ENCODE results near the gene SRSF1. TPM values are rescaled to one million over a fixed set of nuclear protein-coding genes. Genes with fewer than 3 reads are reported as not detected.

SRSF1 gene
- total and polyA plus RNA-seq, 2 experiments from 2014 or later, result 107 to 175 TPM

- Histone ChIP-seq H3K4me2 (no peak overlapping the region), H3K27ac (no peak overlapping the region), H2AFZ (no peak overlapping the region), H3K79me2 (peaks cover 4% of the 10 kb centered on the region), H3K9me2 (replicated peaks; ENCODE audit: insufficient read depth) (no peaks in the 10 kb centered on the region), H3K27me3 (no peaks in the 10 kb centered on the region), H3K4me1 (ENCODE audit: insufficient read depth) (peaks cover 17% of the 10 kb centered on the region), H3K9me3 (ENCODE audit: low read depth) (no peaks in the 10 kb centered on the region), H3K4me3 (no peak overlapping the region), H3K36me3 (replicated peaks; ENCODE audit: insufficient read depth, low read depth) (no peaks in the 10 kb centered on the region), H4K20me1 (ENCODE audit: insufficient read depth, poor library complexity, severe bottlenecking) (peaks cover 6% of the 10 kb centered on the region)
- WGBS (ENCODE audit: low lambda C conversion rate, missing lambda C conversion rate), result 68% methylated on average over 10 of the region's 10 CpGs
- no peak for DNase-seq (ENCODE audit: low spot score)
- TF ChIP-seq CTCF (IDR thresholded peaks at IDR 0.05; ENCODE audit: poor library complexity), result no peak
- no peak for TF ChIP-seq EZH2 (IDR thresholded peaks at IDR 0.05; ENCODE audit: borderline replicate concordance)
- TF ChIP-seq EZH2phosphoT487 (IDR thresholded peaks at IDR 0.05; ENCODE audit: low read depth, severe bottlenecking, unreplicated experiment), result no peak
Observed at GRCh38 chr17:57971572-57971971, 35.5 kb downstream of the SRSF1 start.

GRCh38 chr17:57970710-57971109 lies 36.3 kb downstream of the SRSF1 start:
- DNase-seq (ENCODE audit: low spot score), result no peak
- peaks cover 15% of the 10 kb centered on the region for H3K4me1 ChIP-seq (ENCODE audit: insufficient read depth)
- no peak overlapping the region for H2AFZ ChIP-seq
- H4K20me1 ChIP-seq (ENCODE audit: insufficient read depth, poor library complexity, severe bottlenecking), result peaks cover 5% of the 10 kb centered on the region
- H3K9me2 ChIP-seq (replicated peaks; ENCODE audit: insufficient read depth), result no peaks in the 10 kb centered on the region
- H3K36me3 ChIP-seq (replicated peaks; ENCODE audit: insufficient read depth, low read depth), result no peaks in the 10 kb centered on the region
- H3K4me2 ChIP-seq, result no peak overlapping the region
- H3K4me3 ChIP-seq, result no peak overlapping the region
- H3K9me3 ChIP-seq (ENCODE audit: low read depth), result no peaks in the 10 kb centered on the region
- no peak overlapping the region for H3K27ac ChIP-seq
- H3K27me3 ChIP-seq, result no peaks in the 10 kb centered on the region
- WGBS (ENCODE audit: low lambda C conversion rate, missing lambda C conversion rate), result 37% methylated on average over 4 of the region's 4 CpGs
- peaks cover 3% of the 10 kb centered on the region for H3K79me2 ChIP-seq
- TF ChIP-seq CTCF (IDR thresholded peaks at IDR 0.05; ENCODE audit: poor library complexity) (no peak), EZH2 (IDR thresholded peaks at IDR 0.05; ENCODE audit: borderline replicate concordance) (no peak), EZH2phosphoT487 (IDR thresholded peaks at IDR 0.05; ENCODE audit: low read depth, severe bottlenecking, unreplicated experiment) (no peak)

- H3K27me3 ChIP-seq, result no peaks in the 10 kb centered on the region
- H3K4me3 ChIP-seq, result no peak overlapping the region
- no peak overlapping the region for H2AFZ ChIP-seq
- no peaks in the 10 kb centered on the region for H3K79me2 ChIP-seq
- H3K4me1 ChIP-seq (ENCODE audit: insufficient read depth), result peaks cover 4% of the 10 kb centered on the region
- TF ChIP-seq EZH2phosphoT487 (IDR thresholded peaks at IDR 0.05; ENCODE audit: low read depth, severe bottlenecking, unreplicated experiment), result no peak
- no peak for TF ChIP-seq EZH2 (IDR thresholded peaks at IDR 0.05; ENCODE audit: borderline replicate concordance)
- TF ChIP-seq CTCF (IDR thresholded peaks at IDR 0.05; ENCODE audit: poor library complexity), result no peak
- no peaks in the 10 kb centered on the region for H3K9me3 ChIP-seq (ENCODE audit: low read depth)
- DNase-seq (ENCODE audit: low spot score), result no peak
- H3K36me3 ChIP-seq (replicated peaks; ENCODE audit: insufficient read depth, low read depth), result no peaks in the 10 kb centered on the region
- no peaks in the 10 kb centered on the region for H3K9me2 ChIP-seq (replicated peaks; ENCODE audit: insufficient read depth)
- H3K27ac ChIP-seq, result no peak overlapping the region
- no peak overlapping the region for H3K4me2 ChIP-seq
- WGBS (ENCODE audit: low lambda C conversion rate, missing lambda C conversion rate), result 58% methylated on average over 1 of the region's 1 CpG
- H4K20me1 ChIP-seq (ENCODE audit: insufficient read depth, poor library complexity, severe bottlenecking), result no peaks in the 10 kb centered on the region
Observed at GRCh38 chr17:57968456-57968855, 38.6 kb downstream of the SRSF1 start.

GRCh38 chr17:57966875-57967274 lies 40.2 kb downstream of the SRSF1 start:
- Histone ChIP-seq H3K4me1 (ENCODE audit: insufficient read depth) (peaks cover 4% of the 10 kb centered on the region), H2AFZ (no peak overlapping the region)

More at GRCh38 chr17:57966875-57967274, 40.2 kb downstream of the SRSF1 start:
- TF ChIP-seq CTCF (IDR thresholded peaks at IDR 0.05; ENCODE audit: poor library complexity) (no peak), EZH2 (IDR thresholded peaks at IDR 0.05; ENCODE audit: borderline replicate concordance) (no peak), EZH2phosphoT487 (IDR thresholded peaks at IDR 0.05; ENCODE audit: low read depth, severe bottlenecking, unreplicated experiment) (no peak)
- no peaks in the 10 kb centered on the region for H3K27me3 ChIP-seq
- 79% methylated on average over 5 of the region's 5 CpGs for WGBS (ENCODE audit: low lambda C conversion rate, missing lambda C conversion rate)
- no peak for DNase-seq (ENCODE audit: low spot score)
- H3K4me2 ChIP-seq, result no peak overlapping the region
- H3K9me3 ChIP-seq (ENCODE audit: low read depth), result no peaks in the 10 kb centered on the region
- no peaks in the 10 kb centered on the region for H3K9me2 ChIP-seq (replicated peaks; ENCODE audit: insufficient read depth)
- H3K36me3 ChIP-seq (replicated peaks; ENCODE audit: insufficient read depth, low read depth), result no peaks in the 10 kb centered on the region
- H4K20me1 ChIP-seq (ENCODE audit: insufficient read depth, poor library complexity, severe bottlenecking), result no peaks in the 10 kb centered on the region
- no peaks in the 10 kb centered on the region for H3K79me2 ChIP-seq
- H3K27ac ChIP-seq, result no peak overlapping the region
- no peak overlapping the region for H3K4me3 ChIP-seq
